ENCODE measurements around the gene RELA. TPM values are rescaled to one million over a fixed set of nuclear protein-coding genes. Genes with fewer than 3 reads are reported as not detected.

Gene RELA
- total and polyA plus RNA-seq, 3 experiments from 2014 or later = 76.0 to 89.7 (median 87.3) TPM

GRCh38 chr11:65606876-65607613 lies 55.7 kb downstream of the RELA start:
- no peaks in the 10 kb centered on the region for H3K9me3 Mint-ChIP-seq
- H3K36me3 ChIP-seq (ENCODE audit: insufficient read depth, low read length) = peaks cover 14% of the 10 kb centered on the region

GRCh38 chr11:65604258-65604657 lies 58.5 kb downstream of the RELA start:
- H3K9me3 ChIP-seq (ENCODE audit: low read length) = no peaks in the 10 kb centered on the region
- Mint-ChIP-seq H3K36me3 (peaks cover 0 to 71% (median 0%) of the 10 kb centered on the region in 3 donors), H3K4me1 (peaks cover 4 to 6% (median 6%) of the 10 kb centered on the region in 3 donors), H3K27ac (peak overlapping the region in 1 of 8 donors; percentile 32), H3K27me3 (no peaks in the 10 kb centered on the region), H3K9me3 (no peaks in the 10 kb centered on the region), H3K4me3 (no peak overlapping the region)
- ChIA-PET CTCF (interaction anchor here (3.4 kb wide), 1 partner anchor 11 kb away, joined by 16 read pairs; no protein-coding TSS in a partner anchor), POLR2A (no interaction called here)
- H3K4me3 ChIP-seq (ENCODE audit: low read length) = no peak overlapping the region
- H3K4me1 ChIP-seq (ENCODE audit: insufficient read depth, low read length) = no peaks in the 10 kb centered on the region
- H3K36me3 ChIP-seq (ENCODE audit: insufficient read depth, low read length) = peaks cover 14% of the 10 kb centered on the region
- DNase-seq = no peak
- no peak overlapping the region for H3K27ac ChIP-seq (ENCODE audit: low read depth, low read length)
- H3K27me3 ChIP-seq (ENCODE audit: insufficient read depth, low read length, poor library complexity, severe bottlenecking) = no peaks in the 10 kb centered on the region

More at GRCh38 chr11:65606876-65607613, 55.7 kb downstream of the RELA start:
- Mint-ChIP-seq H3K36me3 (peaks cover 0 to 83% (median 0%) of the 10 kb centered on the region in 3 donors), H3K4me1 (peaks cover 19 to 34% (median 27%) of the 10 kb centered on the region in 3 donors), H3K4me3 (no peak overlapping the region), H3K27ac (peak overlapping the region in 1 of 8 donors; percentile 33), H3K27me3 (no peaks in the 10 kb centered on the region)
- no peak overlapping the region for H3K27ac ChIP-seq (ENCODE audit: low read depth, low read length)
- H3K4me1 ChIP-seq (ENCODE audit: insufficient read depth, low read length) = peaks cover 22% of the 10 kb centered on the region
- DNase-seq = no peak
- H3K27me3 ChIP-seq (ENCODE audit: insufficient read depth, low read length, poor library complexity, severe bottlenecking) = no peaks in the 10 kb centered on the region
- CTCF ChIA-PET = interaction anchor here (2.0 kb wide), 1 partner anchor 13 kb away, joined by 8 read pairs; no protein-coding TSS in a partner anchor
- POLR2A ChIA-PET = no interaction called here
- no peaks in the 10 kb centered on the region for H3K9me3 ChIP-seq (ENCODE audit: low read length)
- no peak overlapping the region for H3K4me3 ChIP-seq (ENCODE audit: low read length)

Other genes starting within 250 kb of the RELA start
- 100 to 1,000 TPM; 196 to 204 TPM for gene NEAT1, start 240.1 kb downstream of the RELA start, total RNA-seq
- gene NEAT1, start 240.1 kb downstream of the RELA start, polyA plus RNA-seq = 2.7 TPM
- gene MALAT1, start 163.9 kb downstream of the RELA start, total RNA-seq = 1,000 to 10,000 TPM; 4,639 to 4,912 TPM
- gene MALAT1, start 163.9 kb downstream of the RELA start, polyA plus RNA-seq = 2,529 TPM
- gene SCYL1, start 137.8 kb downstream of the RELA start, total RNA-seq = 10 to 100 TPM; 85.1 to 88.5 TPM
- gene SCYL1, start 137.8 kb downstream of the RELA start, polyA plus RNA-seq = 42.1 TPM
- 10 to 100 TPM; 33.2 to 35.4 TPM for gene LTBP3, start 104.6 kb downstream of the RELA start, total RNA-seq
- 17.9 TPM for gene LTBP3, start 104.6 kb downstream of the RELA start, polyA plus RNA-seq
- gene ZNRD2, start 92.4 kb downstream of the RELA start, total RNA-seq = 10 to 100 TPM; 69.6 to 77.9 TPM
- 81.4 TPM for gene ZNRD2, start 92.4 kb downstream of the RELA start, polyA plus RNA-seq
- 10 to 100 TPM; 30.8 to 34.1 TPM for gene FAM89B, start 90.4 kb downstream of the RELA start, total RNA-seq
- gene FAM89B, start 90.4 kb downstream of the RELA start, polyA plus RNA-seq = 138 TPM
- gene EHBP1L1, start 86.9 kb downstream of the RELA start, total RNA-seq = 100 to 1,000 TPM in 1 of 2 experiments, 10 to 100 TPM in 1; 97.3 to 100 TPM
- 25.1 TPM for gene EHBP1L1, start 86.9 kb downstream of the RELA start, polyA plus RNA-seq
- under 1 TPM; 0.59 to 0.64 TPM for gene KCNK7, start 67.1 kb downstream of the RELA start, total RNA-seq
- not detected for gene KCNK7, start 67.1 kb downstream of the RELA start, polyA plus RNA-seq
- 10 to 100 TPM; 61.6 to 65.5 TPM for gene MAP3K11, start 48.7 kb downstream of the RELA start, total RNA-seq
- gene MAP3K11, start 48.7 kb downstream of the RELA start, polyA plus RNA-seq = 23.5 TPM
- 10 to 100 TPM; 46.4 to 53.1 TPM for gene PCNX3, start 47.1 kb downstream of the RELA start, total RNA-seq
- gene PCNX3, start 47.1 kb downstream of the RELA start, polyA plus RNA-seq = 8.5 TPM
- 100 to 1,000 TPM; 111 to 123 TPM for gene SIPA1, start 24.8 kb downstream of the RELA start, total RNA-seq
- 335 TPM for gene SIPA1, start 24.8 kb downstream of the RELA start, polyA plus RNA-seq
- gene KAT5, start 49.3 kb upstream of the RELA start, total RNA-seq = 10 to 100 TPM; 79.9 to 87.1 TPM
- 49.5 TPM for gene KAT5, start 49.3 kb upstream of the RELA start, polyA plus RNA-seq
- gene RNASEH2C, start 57.9 kb upstream of the RELA start, total RNA-seq = 100 to 1,000 TPM; 106 to 114 TPM
- 87.7 TPM for gene RNASEH2C, start 57.9 kb upstream of the RELA start, polyA plus RNA-seq
- gene AP5B1, start 118.1 kb upstream of the RELA start, total RNA-seq = 10 to 100 TPM; 16.2 to 17.4 TPM
- gene AP5B1, start 118.1 kb upstream of the RELA start, polyA plus RNA-seq = 18.1 TPM
- not detected for gene OVOL1, start 124.1 kb upstream of the RELA start, total RNA-seq
- not detected for gene OVOL1, start 124.1 kb upstream of the RELA start, polyA plus RNA-seq
- gene SNX32, start 171.0 kb upstream of the RELA start, total RNA-seq = 1 to 10 TPM; 2.0 to 2.8 TPM
- 0.77 TPM for gene SNX32, start 171.0 kb upstream of the RELA start, polyA plus RNA-seq
- 1,000 to 10,000 TPM; 1,172 to 1,226 TPM for gene CFL1, start 195.3 kb upstream of the RELA start, total RNA-seq
- gene CFL1, start 195.3 kb upstream of the RELA start, polyA plus RNA-seq = 3,347 TPM
- gene MUS81, start 197.5 kb upstream of the RELA start, total RNA-seq = 10 to 100 TPM; 84.7 to 85.8 TPM
- gene MUS81, start 197.5 kb upstream of the RELA start, polyA plus RNA-seq = 35.2 TPM
- gene EFEMP2, start 209.9 kb upstream of the RELA start, total RNA-seq = 1 to 10 TPM; 3.9 to 4.0 TPM
- 0.23 TPM for gene EFEMP2, start 209.9 kb upstream of the RELA start, polyA plus RNA-seq
- 10 to 100 TPM; 40.9 to 44.3 TPM for gene CTSW, start 216.9 kb upstream of the RELA start, total RNA-seq
- gene CTSW, start 216.9 kb upstream of the RELA start, polyA plus RNA-seq = 1,046 TPM
- gene FIBP, start 225.6 kb upstream of the RELA start, total RNA-seq = 100 to 1,000 TPM; 121 to 123 TPM
- 78.6 TPM for gene FIBP, start 225.6 kb upstream of the RELA start, polyA plus RNA-seq
- 10 to 100 TPM; 81.3 to 86.7 TPM for gene CCDC85B, start 227.8 kb upstream of the RELA start, total RNA-seq
- 94.4 TPM for gene CCDC85B, start 227.8 kb upstream of the RELA start, polyA plus RNA-seq
- gene FOSL1, start 237.5 kb upstream of the RELA start, total RNA-seq = 10 to 100 TPM; 26.4 to 26.9 TPM
- 0.51 TPM for gene FOSL1, start 237.5 kb upstream of the RELA start, polyA plus RNA-seq

Measured in CD8-positive, alpha-beta memory T cell (primary cell).